ENCODE measurements around the gene STK35.

STK35 gene

DNA sequence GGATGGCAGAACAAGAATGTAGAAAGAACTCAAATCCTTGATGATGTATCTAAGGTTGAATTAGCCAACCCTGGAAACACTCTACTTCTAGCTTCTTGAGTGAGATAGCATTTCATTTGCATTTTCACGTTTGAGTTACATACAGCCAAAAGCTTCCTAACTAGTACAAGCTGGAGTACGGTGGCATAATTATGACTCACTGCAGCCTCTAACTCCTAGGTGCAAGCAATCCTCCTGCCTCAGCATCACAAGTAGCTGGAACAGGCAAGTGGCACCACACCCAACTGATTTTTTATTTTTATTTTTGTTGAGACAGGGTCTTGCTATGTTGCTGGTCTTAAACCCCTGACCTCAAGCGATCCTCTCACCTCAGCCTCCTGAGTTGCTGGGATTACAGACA lies 36.5 kb upstream of the STK35 start:
- no peak for TF ChIP-seq GABPA (IDR thresholded peaks at IDR 0.05; ENCODE audit: low read depth)
- TF ChIP-seq, protein P1, sequence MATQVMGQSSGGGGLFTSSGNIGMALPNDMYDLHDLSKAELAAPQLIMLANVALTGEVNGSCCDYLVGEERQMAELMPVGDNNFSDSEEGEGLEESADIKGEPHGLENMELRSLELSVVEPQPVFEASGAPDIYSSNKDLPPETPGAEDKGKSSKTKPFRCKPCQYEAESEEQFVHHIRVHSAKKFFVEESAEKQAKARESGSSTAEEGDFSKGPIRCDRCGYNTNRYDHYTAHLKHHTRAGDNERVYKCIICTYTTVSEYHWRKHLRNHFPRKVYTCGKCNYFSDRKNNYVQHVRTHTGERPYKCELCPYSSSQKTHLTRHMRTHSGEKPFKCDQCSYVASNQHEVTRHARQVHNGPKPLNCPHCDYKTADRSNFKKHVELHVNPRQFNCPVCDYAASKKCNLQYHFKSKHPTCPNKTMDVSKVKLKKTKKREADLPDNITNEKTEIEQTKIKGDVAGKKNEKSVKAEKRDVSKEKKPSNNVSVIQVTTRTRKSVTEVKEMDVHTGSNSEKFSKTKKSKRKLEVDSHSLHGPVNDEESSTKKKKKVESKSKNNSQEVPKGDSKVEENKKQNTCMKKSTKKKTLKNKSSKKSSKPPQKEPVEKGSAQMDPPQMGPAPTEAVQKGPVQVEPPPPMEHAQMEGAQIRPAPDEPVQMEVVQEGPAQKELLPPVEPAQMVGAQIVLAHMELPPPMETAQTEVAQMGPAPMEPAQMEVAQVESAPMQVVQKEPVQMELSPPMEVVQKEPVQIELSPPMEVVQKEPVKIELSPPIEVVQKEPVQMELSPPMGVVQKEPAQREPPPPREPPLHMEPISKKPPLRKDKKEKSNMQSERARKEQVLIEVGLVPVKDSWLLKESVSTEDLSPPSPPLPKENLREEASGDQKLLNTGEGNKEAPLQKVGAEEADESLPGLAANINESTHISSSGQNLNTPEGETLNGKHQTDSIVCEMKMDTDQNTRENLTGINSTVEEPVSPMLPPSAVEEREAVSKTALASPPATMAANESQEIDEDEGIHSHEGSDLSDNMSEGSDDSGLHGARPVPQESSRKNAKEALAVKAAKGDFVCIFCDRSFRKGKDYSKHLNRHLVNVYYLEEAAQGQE (IDR thresholded peaks at IDR 0.05; ENCODE audit: insufficient replicate concordance, low read depth): no peak
- TF ChIP-seq SPI1 (IDR thresholded peaks at IDR 0.05; ENCODE audit: borderline replicate concordance, low read depth): no peak
- TF ChIP-seq CTCF (IDR thresholded peaks at IDR 0.05; ENCODE audit: insufficient read depth, low read length): no peak
- no peak for TF ChIP-seq POLR2AphosphoS5 (IDR thresholded peaks at IDR 0.05; ENCODE audit: low read depth)
- Histone ChIP-seq H3K27ac (replicated peaks) (no peak overlapping the region), H3K27me3 (ENCODE audit: insufficient read depth, poor library complexity, severe bottlenecking) (peaks cover 2% of the 10 kb centered on the region), H3K4me3 (replicated peaks; ENCODE audit: insufficient read depth, low read length) (no peak overlapping the region)
- no peak for DNase-seq (ENCODE audit: low read depth in 1 of 2, low spot score in 1 of 2)

- no peak for DNase-seq (ENCODE audit: low read depth in 1 of 2, low spot score in 1 of 2)
- no peak overlapping the region for H3K27ac ChIP-seq (replicated peaks)
- H3K27me3 ChIP-seq (ENCODE audit: insufficient read depth, poor library complexity, severe bottlenecking): peaks cover 2% of the 10 kb centered on the region
- no peak for TF ChIP-seq POLR2AphosphoS5 (IDR thresholded peaks at IDR 0.05; ENCODE audit: low read depth)
- TF ChIP-seq SPI1 (IDR thresholded peaks at IDR 0.05; ENCODE audit: borderline replicate concordance, low read depth): no peak
- no peak for TF ChIP-seq GABPA (IDR thresholded peaks at IDR 0.05; ENCODE audit: low read depth)
- TF ChIP-seq, protein P1 (IDR thresholded peaks at IDR 0.05; ENCODE audit: insufficient replicate concordance, low read depth): no peak
- no peak for TF ChIP-seq CTCF (IDR thresholded peaks at IDR 0.05; ENCODE audit: insufficient read depth, low read length)
- H3K4me3 ChIP-seq (replicated peaks; ENCODE audit: insufficient read depth, low read length): no peak overlapping the region
Observed at GRCh38 chr20:2066461-2067122, 35.0 kb upstream of the STK35 start.

DNA sequence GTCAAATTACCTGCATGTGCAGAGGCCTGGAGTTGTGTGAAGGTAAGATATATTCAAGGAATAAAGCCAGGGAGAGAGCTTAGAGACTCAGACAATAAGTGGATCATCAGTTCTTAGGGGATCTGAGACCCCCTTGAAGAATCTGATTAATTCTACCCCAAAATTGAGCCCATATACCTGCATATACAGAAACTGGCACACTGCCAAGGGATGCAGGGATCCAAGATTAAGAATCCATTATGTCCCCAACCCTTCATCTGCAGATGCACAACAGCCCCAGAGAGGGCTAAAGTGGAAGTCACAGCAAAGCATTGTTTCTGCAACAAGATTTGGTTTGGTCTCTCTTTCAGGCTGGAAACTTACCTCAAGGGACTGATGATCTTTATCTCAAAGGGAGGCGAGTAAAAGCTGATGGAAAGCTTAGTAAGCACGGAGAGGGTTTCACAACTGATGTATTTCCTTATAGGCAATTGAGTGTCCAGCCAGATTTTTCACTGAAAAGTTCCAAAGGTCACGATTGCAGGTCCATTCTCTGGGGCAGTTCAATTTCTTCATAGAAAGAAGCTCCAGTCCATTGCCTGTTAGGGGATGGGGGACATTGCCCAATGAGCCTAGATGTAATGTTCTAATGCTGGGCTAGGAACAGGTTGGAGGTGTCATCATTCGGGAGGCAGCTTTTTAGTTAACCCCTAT lies 20.9 kb upstream of the STK35 start:
- Histone ChIP-seq H3K4me3 (replicated peaks; ENCODE audit: insufficient read depth, low read length) (no peak overlapping the region), H3K27me3 (ENCODE audit: insufficient read depth, poor library complexity, severe bottlenecking) (no peaks in the 10 kb centered on the region), H3K27ac (replicated peaks) (no peak overlapping the region)
- no peak for DNase-seq (ENCODE audit: low read depth in 1 of 2, low spot score in 1 of 2)
- TF ChIP-seq GABPA (IDR thresholded peaks at IDR 0.05; ENCODE audit: low read depth): no peak
- TF ChIP-seq SPI1 (IDR thresholded peaks at IDR 0.05; ENCODE audit: borderline replicate concordance, low read depth): no peak
- TF ChIP-seq POLR2AphosphoS5 (IDR thresholded peaks at IDR 0.05; ENCODE audit: low read depth): no peak
- TF ChIP-seq, protein P1 (IDR thresholded peaks at IDR 0.05; ENCODE audit: insufficient replicate concordance, low read depth): no peak
- no peak for TF ChIP-seq CTCF (IDR thresholded peaks at IDR 0.05; ENCODE audit: insufficient read depth, low read length)

Measured in HL-60 (cell line).